Keratinocyte (primary cell): Measurements from ENCODE around the gene GFOD2. TPM values are rescaled to one million over a fixed set of nuclear protein-coding genes. Genes with fewer than 3 reads are reported as not detected.

Experiments used
- DNase-seq: peaks from one replicate; pipeline ENCODE4 v3.0.0-alpha.2; 2011; ENCODE audit warnings: low read depth, missing footprints, low spot score
- FAIRE-seq: peaks from 2 replicates; lab custom pipeline; 2011; peaks lifted over from hg19 to GRCh38; lab: Jason Lieb, UNC
- H2AFZ ChIP-seq: 2 replicates; pipeline ENCODE4 v1.6.0; 2012; ENCODE audit warnings: low read length, control low read depth, inconsistent platforms; ENCODE audit not compliant: control insufficient read depth
- H3K27ac ChIP-seq: 2 replicates; pipeline ENCODE4 v1.5.1; 2011; ENCODE audit warnings: low read length; ENCODE audit not compliant: control insufficient read depth, insufficient read depth
- H3K27me3 ChIP-seq: 3 replicates; pipeline ENCODE4 v1.6.0; 2011; ENCODE audit warnings: low read length; ENCODE audit not compliant: control insufficient read depth, insufficient read depth; ENCODE audit errors: extremely low read depth
- H3K36me3 ChIP-seq, 2 experiments: 2 replicates in 1 of 2; 3 replicates in 1 of 2; pipeline ENCODE4 v1.5.1; 2011; ENCODE audit warnings: low read length in 2 of 2, mild to moderate bottlenecking in 1 of 2; ENCODE audit not compliant: control insufficient read depth in 2 of 2, insufficient read depth in 2 of 2; ENCODE audit errors: extremely low read depth in 1 of 2
- H3K4me1 ChIP-seq: 3 replicates; pipeline ENCODE4 v1.5.1; 2011; ENCODE audit warnings: low read length; ENCODE audit not compliant: control insufficient read depth, insufficient read depth; ENCODE audit errors: extremely low read depth
- H3K4me2 ChIP-seq: 3 replicates; pipeline ENCODE4 v1.6.0; 2011; ENCODE audit warnings: low read depth, low read length; ENCODE audit not compliant: control insufficient read depth, insufficient read depth; ENCODE audit errors: extremely low read depth
- H3K4me3 ChIP-seq, 3 experiments: fragments of 200-600 bp in 1 of 3; sonication (generic) in 1 of 3; 2 replicates in 2 of 3; 3 replicates in 1 of 3; pipeline ENCODE4 v1.5.1; 2011 to 2016; ENCODE audit warnings: low read length in 3 of 3, mild to moderate bottlenecking in 3 of 3, control low read depth in 2 of 3, inconsistent platforms in 1 of 3, low read depth in 1 of 3, mixed read lengths in 1 of 3, mixed run types in 1 of 3, moderate library complexity in 1 of 3; ENCODE audit not compliant: control insufficient read depth in 2 of 3, insufficient read depth in 2 of 3; ENCODE audit errors: extremely low read depth in 1 of 3
- H3K79me2 ChIP-seq: 2 replicates; pipeline ENCODE4 v1.6.0; 2012; ENCODE audit warnings: low read length; ENCODE audit not compliant: control insufficient read depth, insufficient read depth
- H3K9ac ChIP-seq: 3 replicates; pipeline ENCODE4 v1.6.0; 2011; ENCODE audit warnings: low read length; ENCODE audit not compliant: control insufficient read depth, insufficient read depth; ENCODE audit errors: extremely low read depth
- H3K9me1 ChIP-seq: 3 replicates; pipeline ENCODE4 v1.6.0; 2011; ENCODE audit warnings: low read length; ENCODE audit not compliant: control insufficient read depth, insufficient read depth; ENCODE audit errors: extremely low read depth
- H3K9me3 ChIP-seq: 2 replicates; pipeline ENCODE4 v1.5.1; 2012; ENCODE audit warnings: low read depth, low read length; ENCODE audit not compliant: control insufficient read depth
- H4K20me1 ChIP-seq: 3 replicates; pipeline ENCODE4 v1.6.0; 2011; ENCODE audit warnings: low read length; ENCODE audit not compliant: control insufficient read depth, insufficient read depth; ENCODE audit errors: extremely low read depth
- CTCF ChIP-seq, 3 experiments: IDR thresholded peaks in 1 of 3; conservative IDR thresholded peaks in 1 of 3; optimal IDR thresholded peaks in 1 of 3; 2 replicates in 2 of 3; 3 replicates in 1 of 3; pipeline versions ENCODE3 to v1.5.1; 2011; ENCODE audit warnings: low read length in 3 of 3, mild to moderate bottlenecking in 3 of 3, moderate library complexity in 2 of 3, control low read depth in 1 of 3, inconsistent platforms in 1 of 3; ENCODE audit not compliant: insufficient read depth in 2 of 3; ENCODE audit errors: extremely low read depth in 1 of 3
- EZH2 ChIP-seq: IDR thresholded peaks from one replicate; pipeline ENCODE4 v1.6.1; 2012; ENCODE audit warnings: inconsistent platforms, mild to moderate bottlenecking, low read length, moderate library complexity
- dilution Hi-C: fragments of 300-500 bp; cut with MboI; formaldehyde crosslinking; loops from one replicate; pipeline ENCODE4 v1.7.0; 2020; ENCODE audit warnings: low sequenced_read_pairs; ENCODE audit not compliant: extremely low pct_ligation_motif_present
- polyA plus RNA-seq, 5 experiments: library from polyadenylated mRNA; depleted of rRNA in 3 of 5; stranded (reverse) in 3 of 5; stranded (forward) in 1 of 5; unstranded in 1 of 5; fragments of >200 nt; gene quantifications; 1 replicate in 1 of 5; 2 replicates in 3 of 5; 3 replicates in 1 of 5; pipeline versions ENCODE4 v1.2.1 to v1.2.3, GENCODE V29; 2011 to 2012; ENCODE audit warnings: missing spikeins in 2 of 5, low read depth in 1 of 5, low replicate concordance in 1 of 5

The GFOD2 gene
- polyA plus RNA-seq, 1 donor (not counting 4 experiments of a cell fraction or from before 2014, with no cell fraction given) = 13.2 TPM

- Histone ChIP-seq H3K4me2 (no peak overlapping the region), H3K9me3 (no peaks in the 10 kb centered on the region), H3K36me3 (peaks cover 19 to 40% of the 10 kb centered on the region in 2 experiments), H3K4me3 (no peak overlapping the region), H3K79me2 (no peaks in the 10 kb centered on the region), H3K4me1 (no peaks in the 10 kb centered on the region), H4K20me1 (no peaks in the 10 kb centered on the region), H3K27me3 (no peaks in the 10 kb centered on the region), H2AFZ (no peak overlapping the region), H3K9ac (no peak overlapping the region), H3K9me1 (no peaks in the 10 kb centered on the region), H3K27ac (no peak overlapping the region)
- DNase-seq (no peak), FAIRE-seq (no peak)
- dilution Hi-C loops = no loop called here
- TF ChIP-seq CTCF (optimal IDR thresholded peaks at IDR 0.05 in 1 of 3, IDR thresholded peaks at IDR 0.05 in 1 of 3, conservative IDR thresholded peaks at IDR 0.05 in 1 of 3; ENCODE audit: extremely low read depth in 1 of 3, insufficient read depth in 2 of 3, low read length in 3 of 3) (no peak), EZH2 (no peak)
Observed at GRCh38 chr16:67731071-67731752, 12.1 kb upstream of the GFOD2 start.

DNA sequence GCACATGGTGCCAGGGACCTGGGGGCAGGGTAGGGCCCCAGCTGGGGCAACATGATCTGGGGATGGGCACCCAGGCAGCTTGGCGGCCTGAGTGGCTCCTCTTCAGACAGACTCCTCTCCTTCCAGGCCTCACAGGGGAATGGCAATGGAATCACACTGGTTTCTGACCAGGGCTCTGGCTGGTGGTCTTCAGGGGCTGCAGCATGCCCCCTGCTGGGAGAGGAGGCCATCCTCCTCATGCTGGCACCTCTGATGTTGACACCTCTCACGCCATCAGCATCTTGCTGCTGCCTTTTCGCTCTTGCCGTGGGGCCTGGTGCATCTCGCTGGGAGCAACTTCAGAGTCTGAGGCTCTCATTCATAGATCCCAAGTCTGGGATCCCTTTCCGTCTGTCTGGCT is 11.2 kb upstream of the GFOD2 start:
- Histone ChIP-seq H3K36me3 (peaks cover 19 to 42% of the 10 kb centered on the region in 2 experiments), H4K20me1 (no peaks in the 10 kb centered on the region), H3K9me3 (no peaks in the 10 kb centered on the region), H3K4me3 (no peak overlapping the region), H3K4me2 (no peak overlapping the region), H3K9me1 (no peaks in the 10 kb centered on the region), H3K27ac (no peak overlapping the region), H3K27me3 (no peaks in the 10 kb centered on the region), H3K4me1 (no peaks in the 10 kb centered on the region), H3K9ac (no peak overlapping the region), H2AFZ (no peak overlapping the region), H3K79me2 (no peaks in the 10 kb centered on the region)
- dilution Hi-C loops = no loop called here
- no peak for TF ChIP-seq CTCF (optimal IDR thresholded peaks at IDR 0.05 in 1 of 3, IDR thresholded peaks at IDR 0.05 in 1 of 3, conservative IDR thresholded peaks at IDR 0.05 in 1 of 3; ENCODE audit: extremely low read depth in 1 of 3, insufficient read depth in 2 of 3, low read length in 3 of 3)
- no peak for TF ChIP-seq EZH2
- FAIRE-seq (no peak), DNase-seq (no peak)
